HG03439 (cell line): ENCODE data around the gene AURKB.
"Not testable (repeated sequence)": the region's sequence is repeated elsewhere in the genome, so short reads cannot be mapped to it uniquely, and the experiment has no call there.

Experiments
- ATAC-seq: cut with Tn5 transposase; IDR thresholded peaks from one replicate; pipeline ENCODE4 v1.9.1; 2021; ENCODE audit warnings: mild to moderate bottlenecking, moderate library complexity; ENCODE audit not compliant: unreplicated experiment

The AURKB gene

GRCh38 chr17:8189041-8189710, 21.2 kb downstream of the AURKB start:
- no peak for ATAC-seq

GRCh38 chr17:8188263-8188839, 22.0 kb downstream of the AURKB start:
- ATAC-seq = no peak

GRCh38 chr17:8187517-8188262, 22.7 kb downstream of the AURKB start:
- ATAC-seq = peak; percentile 22

- ATAC-seq = peak; percentile 41
These were observed 23.4 kb downstream of the AURKB start for GRCh38 chr17:8186787-8187516.

GRCh38 chr17:8186446-8186786, 24.0 kb downstream of the AURKB start:
- peak; percentile 1 for ATAC-seq

- peak; percentile 24 for ATAC-seq
These were observed 24.6 kb downstream of the AURKB start for GRCh38 chr17:8185582-8186445.

GRCh38 chr17:8176998-8177731, 33.2 kb downstream of the AURKB start:
- ATAC-seq = no peak

- ATAC-seq = no peak
These were observed 34.0 kb downstream of the AURKB start, which contains the start of gene TMEM107 for GRCh38 chr17:8176197-8176940. TMEM107 (minus strand) TSS chr17:8176380; CDS start chr17:8176286, 94 bp downstream.

- ATAC-seq = no peak
These were observed 34.6 kb downstream of the AURKB start for GRCh38 chr17:8175795-8176196.

GRCh38 chr17:8173871-8174322, 36.5 kb downstream of the AURKB start:
- ATAC-seq = no peak

- ATAC-seq = peak; percentile 75
These were observed 37.1 kb downstream of the AURKB start for GRCh38 chr17:8173056-8173870.

- not testable (repeated sequence) for ATAC-seq
These were observed 40.2 kb downstream of the AURKB start for GRCh38 chr17:8170186-8170585.

GRCh38 chr17:8167526-8167925, 42.8 kb downstream of the AURKB start:
- ATAC-seq = no peak

- ATAC-seq = no peak
These were observed 43.6 kb downstream of the AURKB start for GRCh38 chr17:8166731-8167130.

- ATAC-seq = no peak
These were observed 45.6 kb downstream of the AURKB start for GRCh38 chr17:8164815-8165131.

GRCh38 chr17:8163978-8164814, 46.2 kb downstream of the AURKB start:
- ATAC-seq = no peak
